ENCODE results near the gene EXOSC2.

DNA sequence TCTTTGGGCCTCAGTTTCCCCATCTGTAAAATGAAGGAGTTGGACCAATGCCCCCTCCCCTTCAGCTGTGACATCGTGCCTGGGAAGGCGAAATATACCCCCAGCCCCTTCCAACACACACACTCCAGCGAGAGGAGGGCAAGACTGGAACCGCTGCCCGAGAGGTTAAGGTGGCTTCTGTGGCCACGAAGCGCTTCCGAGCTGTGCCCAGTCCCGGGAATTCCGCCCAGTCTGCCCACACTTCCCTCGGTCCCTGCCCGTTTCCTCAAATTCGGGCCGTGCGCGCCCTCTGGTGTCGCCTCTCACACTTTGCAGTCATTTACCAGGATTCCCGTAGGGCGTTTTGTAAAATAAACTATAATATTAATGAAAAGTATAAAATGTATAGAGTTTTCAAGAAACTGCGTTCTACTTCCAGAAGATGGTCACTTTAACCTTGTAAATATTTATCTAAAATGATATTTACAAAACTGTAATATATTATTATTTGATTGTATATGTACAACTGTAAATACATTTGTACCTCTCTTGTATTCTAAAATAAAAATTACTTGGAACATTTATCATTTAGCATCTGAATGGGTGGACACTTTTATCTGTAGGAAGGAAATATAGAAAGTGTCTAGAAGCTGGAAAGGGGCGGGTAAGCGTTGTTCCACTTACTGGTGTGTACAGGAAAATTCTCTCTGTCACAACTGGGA, 11.0 kb upstream of the EXOSC2 start:
- TF ChIP-seq, protein P1, sequence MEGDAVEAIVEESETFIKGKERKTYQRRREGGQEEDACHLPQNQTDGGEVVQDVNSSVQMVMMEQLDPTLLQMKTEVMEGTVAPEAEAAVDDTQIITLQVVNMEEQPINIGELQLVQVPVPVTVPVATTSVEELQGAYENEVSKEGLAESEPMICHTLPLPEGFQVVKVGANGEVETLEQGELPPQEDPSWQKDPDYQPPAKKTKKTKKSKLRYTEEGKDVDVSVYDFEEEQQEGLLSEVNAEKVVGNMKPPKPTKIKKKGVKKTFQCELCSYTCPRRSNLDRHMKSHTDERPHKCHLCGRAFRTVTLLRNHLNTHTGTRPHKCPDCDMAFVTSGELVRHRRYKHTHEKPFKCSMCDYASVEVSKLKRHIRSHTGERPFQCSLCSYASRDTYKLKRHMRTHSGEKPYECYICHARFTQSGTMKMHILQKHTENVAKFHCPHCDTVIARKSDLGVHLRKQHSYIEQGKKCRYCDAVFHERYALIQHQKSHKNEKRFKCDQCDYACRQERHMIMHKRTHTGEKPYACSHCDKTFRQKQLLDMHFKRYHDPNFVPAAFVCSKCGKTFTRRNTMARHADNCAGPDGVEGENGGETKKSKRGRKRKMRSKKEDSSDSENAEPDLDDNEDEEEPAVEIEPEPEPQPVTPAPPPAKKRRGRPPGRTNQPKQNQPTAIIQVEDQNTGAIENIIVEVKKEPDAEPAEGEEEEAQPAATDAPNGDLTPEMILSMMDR (IDR thresholded peaks at IDR 0.05 in 4 of 5, conservative IDR thresholded peaks at IDR 0.05 in 1 of 5) = peak; percentile 62 to 90 (median 78)
- TF ChIP-seq POLR2A (IDR thresholded peaks at IDR 0.05) = no peak

Data from gastrocnemius medialis (tissue), 4 donors.